NCI-H2196 treated with DMSO at 0.1 percent for 48 hours (cell line): ENCODE measurements around the gene CAVIN1.
"Not testable (repeated sequence)": the region's sequence is repeated elsewhere in the genome, so short reads cannot be mapped to it uniquely, and the experiment has no call there.

Source experiments
- DNase-seq: peaks from one replicate; lab custom pipeline; 2025; ENCODE audit not compliant: unreplicated experiment; lab: John Stamatoyannopoulos, UW

Gene CAVIN1

GRCh38 chr17:42381898-42382297 is 41.2 kb downstream of the CAVIN1 start:
- DNase-seq: no peak

DNA sequence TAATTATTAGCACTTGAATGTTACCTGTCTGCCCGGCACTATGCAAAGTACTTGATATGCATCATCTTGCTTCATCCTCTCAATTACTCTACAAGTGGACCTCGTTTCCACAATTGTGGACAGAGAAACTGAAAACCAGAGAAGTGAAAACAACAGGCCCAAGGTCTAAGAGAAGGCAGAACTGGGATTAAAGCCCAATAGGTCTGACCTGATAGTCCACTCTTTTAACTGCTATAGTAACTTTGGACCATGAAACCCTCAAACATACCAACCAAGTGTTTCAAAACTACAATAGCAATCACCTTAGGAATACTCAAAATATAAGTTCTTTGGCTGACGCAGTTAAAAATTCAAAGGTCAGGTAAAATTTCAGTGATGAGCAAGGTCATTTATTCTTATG is 42.1 kb downstream of the CAVIN1 start:
- no peak for DNase-seq

- DNase-seq: no peak
Measured at GRCh38 chr17:42378959-42379594, 44.0 kb downstream of the CAVIN1 start.

GRCh38 chr17:42378359-42378958 is 44.6 kb downstream of the CAVIN1 start:
- no peak for DNase-seq

GRCh38 chr17:42373896-42374295 is 49.2 kb downstream of the CAVIN1 start:
- DNase-seq: no peak

GRCh38 chr17:42372142-42372541 is 50.9 kb downstream of the CAVIN1 start:
- DNase-seq: no peak

- not testable (repeated sequence) for DNase-seq
Measured at GRCh38 chr17:42368797-42369561, 54.1 kb downstream of the CAVIN1 start.

GRCh38 chr17:42368310-42368709 is 54.7 kb downstream of the CAVIN1 start:
- not testable (repeated sequence) for DNase-seq

DNA sequence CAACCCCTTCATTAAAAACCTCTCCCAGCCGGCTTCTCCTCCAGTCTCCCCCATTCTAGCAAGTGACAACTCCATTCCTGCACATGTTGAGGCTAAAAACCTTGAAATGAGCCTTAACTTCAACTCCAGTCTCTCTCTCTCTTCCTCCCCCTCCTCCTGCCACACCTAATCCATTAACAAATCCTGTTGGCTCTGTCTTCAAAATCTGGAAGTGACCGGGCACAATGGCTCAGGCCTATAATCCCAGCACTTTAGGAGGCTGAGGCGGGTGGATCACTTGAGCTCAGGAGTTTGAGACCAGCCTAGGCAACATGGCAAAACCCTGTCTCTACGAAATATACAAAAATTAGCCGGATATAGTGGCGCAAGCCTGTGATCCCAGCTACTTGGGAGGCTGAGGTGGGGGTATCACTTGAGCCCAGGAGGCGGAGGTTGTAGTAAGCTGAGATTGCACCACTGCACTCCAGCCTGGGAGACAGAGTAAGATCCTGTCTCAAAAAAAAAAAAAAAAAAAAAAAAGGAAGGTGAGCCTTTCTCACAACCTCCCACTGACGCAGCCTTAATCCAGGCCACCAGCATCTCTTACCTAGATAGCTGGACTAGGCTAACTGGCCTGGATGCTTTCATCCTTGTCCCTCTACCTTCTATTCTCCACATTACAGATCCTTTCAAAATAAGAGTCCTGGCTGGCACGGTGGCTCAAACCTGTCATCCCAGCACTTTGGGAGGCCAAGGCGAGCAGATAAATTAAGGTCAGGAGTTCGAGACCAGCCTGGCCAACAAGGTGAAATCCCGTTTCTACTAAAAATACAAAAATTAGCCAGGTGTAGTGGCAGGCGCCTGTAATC is 56.7 kb downstream of the CAVIN1 start:
- not testable (repeated sequence) for DNase-seq

GRCh38 chr17:42365136-42365535 is 57.9 kb downstream of the CAVIN1 start:
- no peak for DNase-seq

DNA sequence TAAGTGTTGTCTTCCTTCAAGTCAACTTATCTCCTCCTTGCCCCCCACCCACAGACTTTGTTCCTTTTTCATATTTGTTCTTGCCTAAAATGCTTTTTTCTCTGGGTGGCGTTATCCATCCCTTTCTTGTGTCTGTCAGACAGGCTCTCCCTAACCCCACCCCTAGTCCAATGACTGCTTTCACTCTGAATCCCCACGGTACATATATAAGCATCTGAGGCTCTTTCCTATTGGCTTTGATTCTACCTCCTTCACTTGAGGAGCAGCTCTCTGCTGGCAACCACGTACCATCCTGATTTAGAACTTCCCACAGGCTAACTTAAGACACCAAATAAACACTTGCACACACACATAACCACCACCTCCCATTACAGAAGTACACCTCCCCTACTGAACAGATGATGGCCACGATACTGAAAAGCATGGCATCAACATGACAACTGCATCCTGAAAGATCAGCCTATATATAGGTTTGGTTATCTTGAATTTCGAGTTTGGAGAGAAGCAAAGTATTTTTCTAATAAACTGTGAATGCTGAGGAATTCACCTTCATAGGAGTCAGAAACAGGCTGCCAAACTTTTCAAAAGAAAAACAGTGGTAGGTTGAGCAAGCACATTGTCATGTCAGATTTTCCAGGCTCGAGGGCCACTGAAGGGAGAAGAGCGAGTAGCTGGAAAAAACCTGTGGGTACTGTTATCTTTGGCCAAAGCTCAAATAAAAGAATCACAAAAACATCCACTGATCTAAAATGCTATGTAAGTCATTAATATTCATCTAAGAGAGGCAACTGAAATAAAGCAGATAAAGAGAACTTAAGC is 59.1 kb downstream of the CAVIN1 start:
- DNase-seq: no peak

GRCh38 chr17:42363231-42363630 is 59.8 kb downstream of the CAVIN1 start:
- no peak for DNase-seq

GRCh38 chr17:42362245-42362961 is 60.7 kb downstream of the CAVIN1 start:
- DNase-seq: no peak

DNA sequence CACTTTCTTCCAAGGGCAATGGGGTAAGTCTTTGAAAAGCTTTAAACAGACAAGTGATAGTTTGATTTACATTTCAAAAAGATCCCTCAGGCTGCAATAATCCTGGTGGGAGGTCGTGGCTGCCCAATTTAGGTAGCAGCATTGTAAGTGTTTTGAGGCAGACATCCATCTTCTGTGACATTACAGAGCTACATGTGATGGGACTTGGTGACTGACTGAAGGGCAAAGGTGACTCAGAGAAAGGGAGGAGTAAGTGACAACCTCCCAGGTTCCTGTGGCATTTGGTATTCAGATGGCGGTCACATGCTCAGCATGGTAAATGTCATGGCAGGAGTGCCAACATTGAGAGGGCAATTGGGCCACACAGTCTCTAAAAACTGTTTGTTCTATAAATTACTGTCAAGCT is 61.3 kb downstream of the CAVIN1 start:
- no peak for DNase-seq

- DNase-seq: not testable (repeated sequence)
Measured at GRCh38 chr17:42360388-42360787, 62.7 kb downstream of the CAVIN1 start.

- no peak for DNase-seq
Measured at GRCh38 chr17:42359133-42359532, 63.9 kb downstream of the CAVIN1 start.

DNA sequence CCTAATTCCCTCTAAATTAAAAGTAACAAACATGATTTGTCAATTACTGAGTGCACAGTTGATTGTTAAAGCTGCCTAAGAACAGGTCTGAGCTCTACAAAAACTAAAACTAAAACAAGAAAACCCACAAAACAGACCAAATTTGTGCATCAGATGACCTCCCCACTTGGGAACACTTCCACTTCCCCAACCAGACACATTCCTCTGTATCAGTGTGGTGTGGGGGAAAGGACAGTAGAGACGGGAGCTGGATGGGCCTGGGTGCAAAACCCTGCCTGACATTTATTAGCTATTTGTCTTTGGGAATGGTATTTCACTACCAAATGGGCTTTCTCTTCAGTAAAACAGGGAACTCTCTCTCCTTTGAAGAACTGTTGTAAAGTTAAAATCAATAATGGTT is 64.6 kb downstream of the CAVIN1 start:
- no peak for DNase-seq

- DNase-seq: no peak
Measured at GRCh38 chr17:42354956-42355843, 67.9 kb downstream of the CAVIN1 start.
